Aorta (tissue), 5 donors: Measurements from ENCODE around the gene KRT12. TPM values are rescaled to one million over a fixed set of nuclear protein-coding genes. Genes with fewer than 3 reads are reported as not detected.
A peak's percentile ranks its signal among the peaks of the same experiment; 100 is the strongest.

Experiments
- ATAC-seq: fragments of 200-7000 bp; cut with Tn5 transposase; one replicate; pipeline ENCODE4 v1.9.1; 2022; ENCODE audit warnings: moderate library complexity; ENCODE audit not compliant: low FRiP score
- DNase-seq, 2 donors: peaks; one replicate each; pipeline ENCODE4 v3.0.0-alpha.2; 2020
- H3K27ac ChIP-seq, 2 donors: one replicate each; pipeline ENCODE4 v1.5.1; 2013; ENCODE audit warnings: low read length in 2 of 2, mild to moderate bottlenecking in 2 of 2, moderate library complexity in 2 of 2, control low read depth in 1 of 2, inconsistent platforms in 1 of 2, low read depth in 1 of 2
- H3K27me3 ChIP-seq, 2 donors: one replicate each; pipeline ENCODE4 v1.6.1; 2013; ENCODE audit warnings: control low read depth in 1 of 2, low read length in 1 of 2, mild to moderate bottlenecking in 1 of 2, moderate library complexity in 1 of 2; ENCODE audit not compliant: insufficient read depth in 2 of 2, control insufficient read depth in 1 of 2
- H3K36me3 ChIP-seq, 2 donors: one replicate each; pipeline ENCODE4 v1.6.1; 2013; ENCODE audit warnings: control low read depth in 1 of 2, low read length in 1 of 2, mild to moderate bottlenecking in 1 of 2; ENCODE audit not compliant: insufficient read depth in 2 of 2, control insufficient read depth in 1 of 2
- H3K4me1 ChIP-seq, 2 donors: one replicate each; pipeline ENCODE4 v1.6.1; 2013; ENCODE audit warnings: low read length in 2 of 2, control low read depth in 1 of 2, mild to moderate bottlenecking in 1 of 2, moderate library complexity in 1 of 2; ENCODE audit not compliant: insufficient read depth in 2 of 2, control insufficient read depth in 1 of 2
- H3K4me3 ChIP-seq, 2 donors: one replicate each; pipeline ENCODE4 v1.5.1; 2013; ENCODE audit warnings: low read length in 2 of 2, control low read depth in 1 of 2, mild to moderate bottlenecking in 1 of 2
- H3K9me3 ChIP-seq: one replicate; pipeline ENCODE4 v1.6.1; 2013; ENCODE audit warnings: mild to moderate bottlenecking, low read length; ENCODE audit not compliant: control insufficient read depth
- WGBS, 2 donors: extraction: QIAGEN DNeasy Blood & Tissue Kit; methylation state at CpG; one replicate each; pipeline ENCODE4 v1.1.7; 2013; 5-methylcytosine and 5-hydroxymethylcytosine counted together
- intact Hi-C, 2 donors: fragments of 100-400 bp; cut with DNase I; formaldehyde crosslinking; loops; one replicate each; pipeline versions ENCODE4 v1.14.2 to v1.15.0; 2022
- polyA plus RNA-seq, 2 donors: library from polyadenylated mRNA; stranded (reverse); fragments of 200-250 nt; gene quantifications; one replicate each; pipeline ENCODE4 v1.2.3, GENCODE V29; 2013
- total RNA-seq, 2 donors: library from RNA; stranded (reverse); fragmentation: NEBNext Ultra II Directional; extraction: Animal tissue kit (Norgen Biotek cat#: 25700); gene quantifications; one replicate each; pipeline ENCODE4 v1.2.1, GENCODE V29; 2021
- donor health status: healthy with polysubstance abuse.
- donor health status: Bipolar disorder and iron deficiency.
- donor health status: DM: no; HTN: no; CAD: no.
- donor health status: DM: no; HTN: no; CAD: no.
- donor health status: DM: yes; HTN: yes; CAD: no.

The KRT12 gene
- total and polyA plus RNA-seq, 4 donors = 1.0 TPM; not detected in 3

DNA sequence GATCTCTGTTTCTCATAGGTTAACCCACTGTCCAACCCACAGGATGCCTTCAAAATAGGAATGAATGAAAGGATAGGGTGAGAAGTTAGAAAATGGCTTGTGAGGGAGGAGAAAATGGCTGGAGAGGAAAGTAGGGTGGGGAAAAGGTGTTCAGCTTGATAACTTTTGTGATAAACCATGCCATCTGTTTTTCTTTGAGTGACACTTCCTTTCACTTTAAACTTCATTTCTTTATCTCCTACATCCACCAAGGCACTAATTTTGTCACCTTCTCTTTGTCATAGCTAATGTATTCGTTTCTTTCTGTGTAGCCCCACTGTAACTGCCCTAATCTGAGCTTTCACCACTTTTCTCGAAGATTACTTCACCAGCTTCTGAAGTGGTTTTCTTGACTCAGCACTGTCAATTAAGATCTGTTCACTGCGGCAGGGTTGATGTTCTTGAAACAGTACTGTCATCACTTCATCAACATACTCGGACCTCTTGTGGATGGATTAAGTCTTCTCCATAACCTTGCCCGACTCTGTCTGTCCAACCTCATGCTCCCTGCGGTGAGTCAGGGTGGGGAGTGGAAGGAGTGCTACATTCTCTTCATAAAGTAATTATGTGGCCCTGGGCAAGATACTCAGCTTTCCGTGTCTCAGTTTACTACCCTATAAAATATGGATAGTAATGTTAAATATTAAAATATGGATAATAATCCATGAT, 39.1 kb downstream of the KRT12 start:
- no peaks in the 10 kb centered on the region for H3K36me3 ChIP-seq
- no peaks in the 10 kb centered on the region for H3K27me3 ChIP-seq
- ATAC-seq (peak; percentile 59), DNase-seq (no peak)
- H3K27ac ChIP-seq = peak overlapping the region; percentile 52 to 93
- H3K9me3 ChIP-seq = no peaks in the 10 kb centered on the region
- 3 to 5% methylated on average over 7 of the region's 7 CpGs for WGBS, 2 donors
- H3K4me1 ChIP-seq = peaks cover 5 to 7% of the 10 kb centered on the region in 2 donors
- intact Hi-C loops = no loop called here
- H3K4me3 ChIP-seq = no peak overlapping the region

DNA sequence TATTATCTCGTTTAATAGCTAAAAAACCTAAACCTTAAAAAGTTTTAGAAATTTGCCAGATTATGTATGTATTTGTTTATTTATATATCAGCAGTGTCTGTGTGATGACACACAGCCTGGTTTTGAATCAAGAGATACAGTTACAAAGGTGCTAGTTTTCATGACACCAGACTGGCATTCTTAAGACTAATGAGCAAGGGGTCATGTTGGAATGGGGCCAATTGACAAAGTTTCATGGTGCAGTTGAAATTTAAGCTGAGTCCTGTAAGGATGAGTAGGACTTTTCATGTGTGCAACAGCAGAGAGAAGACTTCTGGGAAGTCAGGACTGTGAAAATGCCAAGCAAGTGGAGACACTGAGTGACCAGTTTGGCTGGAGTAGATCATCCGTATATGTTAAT, 41.4 kb downstream of the KRT12 start:
- Histone ChIP-seq H3K27me3 (no peaks in the 10 kb centered on the region), H3K4me1 (peaks cover 5 to 7% of the 10 kb centered on the region in 2 donors), H3K27ac (no peak overlapping the region), H3K36me3 (no peaks in the 10 kb centered on the region), H3K4me3 (no peak overlapping the region), H3K9me3 (no peaks in the 10 kb centered on the region)
- no peak for ATAC-seq
- WGBS, 2 donors = 94 to 96% methylated on average over 2 of the region's 2 CpGs
- no peak for DNase-seq
- intact Hi-C loops = no loop called here

DNA sequence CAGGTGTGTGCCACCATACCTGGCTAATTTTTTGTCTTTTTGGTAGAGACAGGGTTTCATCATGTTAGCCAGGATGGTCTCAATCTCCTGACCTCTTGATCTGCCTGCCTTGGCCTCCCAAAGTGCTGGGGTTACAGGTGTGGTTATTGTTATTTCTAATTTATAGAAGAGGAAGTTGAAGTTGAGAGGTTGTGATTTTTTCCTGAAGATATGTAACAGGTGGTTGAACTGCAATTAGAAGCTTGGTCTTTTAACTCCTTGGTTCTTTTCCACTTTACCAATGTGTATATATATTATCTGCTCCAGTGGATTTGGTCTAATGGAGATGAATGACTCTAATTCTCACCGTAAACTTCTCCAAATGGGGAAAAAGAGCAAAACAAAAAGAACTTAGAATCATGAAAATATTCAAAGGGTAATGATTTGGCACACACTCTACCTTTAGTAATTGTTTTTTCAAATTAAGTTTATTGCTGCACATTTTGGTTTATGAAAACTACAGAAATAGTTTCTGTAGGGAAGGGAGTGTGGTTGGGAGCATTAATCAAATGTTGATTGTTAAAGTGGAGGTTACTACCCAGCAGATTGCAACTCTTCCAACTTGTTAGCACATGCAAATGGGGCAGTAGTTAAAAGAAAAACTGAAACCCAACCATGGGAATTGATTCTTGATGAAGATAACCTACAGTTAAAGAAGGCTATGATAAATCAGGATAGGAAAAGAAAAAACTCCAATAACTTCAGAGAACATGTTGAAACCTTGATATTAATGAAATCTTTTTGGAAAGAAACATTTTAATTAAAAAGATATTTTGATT, 42.8 kb downstream of the KRT12 start:
- WGBS, 2 donors = 87 to 97% methylated on average over 1 of the region's 1 CpG
- intact Hi-C loops = no loop called here
- no peak overlapping the region for H3K27ac ChIP-seq
- no peaks in the 10 kb centered on the region for H3K27me3 ChIP-seq
- DNase-seq = no peak
- H3K9me3 ChIP-seq = no peaks in the 10 kb centered on the region
- H3K4me1 ChIP-seq = peaks cover 5 to 7% of the 10 kb centered on the region in 2 donors
- ATAC-seq = no peak
- H3K4me3 ChIP-seq = no peak overlapping the region
- H3K36me3 ChIP-seq = no peaks in the 10 kb centered on the region

DNA sequence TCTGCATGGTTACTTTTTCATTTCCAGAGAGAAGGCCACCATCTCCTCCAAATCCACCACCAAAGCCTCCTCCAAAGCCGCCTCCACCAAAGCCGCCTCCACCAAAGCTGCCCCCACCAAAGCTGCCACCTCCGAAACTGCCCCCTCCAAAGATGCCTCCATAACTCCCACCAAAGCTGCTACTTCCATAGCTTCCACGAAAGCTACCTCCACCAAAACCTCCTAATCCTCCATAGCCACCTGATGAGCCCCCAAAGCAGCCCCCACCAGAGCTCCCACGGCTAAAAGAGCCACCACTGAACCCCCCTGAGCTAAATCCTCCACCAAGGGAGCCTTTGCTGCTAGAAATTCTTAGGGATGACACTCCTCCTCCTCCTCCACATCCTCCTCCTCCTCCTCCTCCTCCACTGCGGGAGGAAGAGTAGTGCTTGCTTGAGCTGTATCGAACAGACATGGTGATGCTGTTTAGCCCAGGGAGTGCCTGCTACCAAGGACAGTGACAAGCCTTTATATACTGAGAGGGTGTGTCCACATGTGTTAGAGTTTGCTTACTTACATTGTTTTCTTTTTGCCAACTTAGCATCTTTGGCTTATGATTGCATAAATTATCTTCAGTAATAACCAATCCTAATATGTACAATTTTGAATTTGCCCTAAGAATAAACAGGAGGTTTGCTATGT, 44.8 kb downstream of the KRT12 start, which contains the start of gene KRT10:
Gene KRT10 (minus strand): TSS at position 483 of the 681 bp plus-strand sequence. CDS start 29 bp downstream, at position 454.
- DNase-seq (no peak), ATAC-seq (no peak)
- Histone ChIP-seq H3K36me3 (no peaks in the 10 kb centered on the region), H3K4me3 (no peak within 1 kb of the TSS), H3K27me3 (no peaks in the 10 kb centered on the region), H3K27ac (no peak within 1 kb of the TSS), H3K4me1 (peaks cover under 1 to 5% of the 10 kb centered on the region in 2 donors), H3K9me3 (no peaks in the 10 kb centered on the region)
- WGBS, 2 donors = 95% methylated on average over 7 of the region's 7 CpGs
- intact Hi-C loops = no loop called here

- DNase-seq = no peak
- no peaks in the 10 kb centered on the region for H3K27me3 ChIP-seq
- intact Hi-C loops = no loop called here
- H3K9me3 ChIP-seq = no peaks in the 10 kb centered on the region
- no peaks in the 10 kb centered on the region for H3K36me3 ChIP-seq
- no peak for ATAC-seq
- no peak overlapping the region for H3K27ac ChIP-seq
- H3K4me1 ChIP-seq = peaks cover 0 to 4% of the 10 kb centered on the region in 2 donors
- no peak overlapping the region for H3K4me3 ChIP-seq
Measured at GRCh38 chr17:40821536-40821935, 45.5 kb downstream of the KRT12 start.

GRCh38 chr17:40820228-40820838, 46.7 kb downstream of the KRT12 start:
- no peaks in the 10 kb centered on the region for H3K36me3 ChIP-seq
- H3K4me1 ChIP-seq = no peaks in the 10 kb centered on the region
- intact Hi-C loops = no loop called here
- H3K27ac ChIP-seq = no peak overlapping the region
- H3K27me3 ChIP-seq = no peaks in the 10 kb centered on the region
- 84 to 88% methylated on average over 9 of the region's 9 CpGs for WGBS, 2 donors
- no peak for DNase-seq
- no peak overlapping the region for H3K4me3 ChIP-seq
- no peak for ATAC-seq
- no peaks in the 10 kb centered on the region for H3K9me3 ChIP-seq

GRCh38 chr17:40819528-40820125, 47.4 kb downstream of the KRT12 start:
- no peaks in the 10 kb centered on the region for H3K4me1 ChIP-seq
- no peak for DNase-seq
- peak; percentile 57 for ATAC-seq
- no peaks in the 10 kb centered on the region for H3K27me3 ChIP-seq
- peak overlapping the region; percentile 20 to 54 for H3K27ac ChIP-seq
- no peaks in the 10 kb centered on the region for H3K9me3 ChIP-seq
- intact Hi-C loops = loop anchor here in 1 of 2 donors (5.0 kb wide), 1 partner anchor 723 kb away; no protein-coding TSS in a partner anchor
- WGBS, 2 donors = 44 to 45% methylated on average over 9 of the region's 9 CpGs
- no peaks in the 10 kb centered on the region for H3K36me3 ChIP-seq
- H3K4me3 ChIP-seq = peak overlapping the region; percentile 50 to 75
